Smooth muscle cell (in vitro differentiated cells): Measurements from ENCODE around the gene GPR55. TPM values are rescaled to one million over a fixed set of nuclear protein-coding genes. Genes with fewer than 3 reads are reported as not detected.

Experiments
- DNase-seq: peaks from one replicate; lab custom pipeline; 2025; ENCODE audit not compliant: unreplicated experiment; lab: John Stamatoyannopoulos, UW
- H2AFZ ChIP-seq: fragments of 200-600 bp; sonication (generic); 2 replicates; pipeline ENCODE4 v1.6.0; 2016; ENCODE audit warnings: antibody characterized with exemption, low read depth, mild to moderate bottlenecking
- H3F3A ChIP-seq: fragments of 200-600 bp; sonication (generic); 2 replicates; pipeline ENCODE4 v1.6.0; 2017; ENCODE audit warnings: antibody characterized with exemption, low read depth
- H3K27ac ChIP-seq: fragments of 200-600 bp; sonication (generic); 2 replicates; pipeline ENCODE4 v1.5.1; 2016; ENCODE audit warnings: low read depth, mild to moderate bottlenecking
- H3K27me3 ChIP-seq: fragments of 200-600 bp; sonication (generic); 2 replicates; pipeline ENCODE4 v1.6.1; 2016; ENCODE audit warnings: low read depth, mild to moderate bottlenecking
- H3K36me3 ChIP-seq: fragments of 200-600 bp; sonication (generic); 2 replicates; pipeline ENCODE4 v1.5.1; 2016; ENCODE audit warnings: low read depth
- H3K4me1 ChIP-seq: fragments of 200-600 bp; sonication (generic); 2 replicates; pipeline ENCODE4 v1.5.1; 2016; ENCODE audit warnings: low read depth
- H3K4me2 ChIP-seq: fragments of 200-600 bp; sonication (generic); 2 replicates; pipeline ENCODE4 v1.6.0; 2016; ENCODE audit warnings: mild to moderate bottlenecking
- H3K4me3 ChIP-seq: fragments of 200-600 bp; sonication (generic); 2 replicates; pipeline ENCODE4 v1.5.1; 2016; ENCODE audit warnings: mild to moderate bottlenecking
- H3K79me2 ChIP-seq: fragments of 200-600 bp; sonication (generic); 2 replicates; pipeline ENCODE4 v1.6.0; 2016; ENCODE audit warnings: low read depth, mild to moderate bottlenecking
- H3K9ac ChIP-seq: fragments of 200-600 bp; sonication (generic); 2 replicates; pipeline ENCODE4 v1.6.0; 2016; ENCODE audit warnings: low read depth
- H3K9me3 ChIP-seq: fragments of 200-600 bp; sonication (generic); replicated peaks from 2 replicates; pipeline ENCODE4 v1.5.1; 2016; ENCODE audit warnings: low read depth
- H4K20me1 ChIP-seq: fragments of 200-600 bp; sonication (generic); 2 replicates; pipeline ENCODE4 v1.6.0; 2016; ENCODE audit warnings: low read depth
- CTCF ChIP-seq: fragments of 200-600 bp; sonication (generic); IDR thresholded peaks from 2 replicates; pipeline ENCODE4 v1.5.1; 2017; ENCODE audit warnings: borderline replicate concordance, mild to moderate bottlenecking, antibody characterized with exemption; ENCODE audit not compliant: insufficient read depth, poor library complexity, severe bottlenecking
- WGBS: methylation state at CpG from one replicate; pipeline ENCODE4 v1.1.7; 2016; ENCODE audit warnings: low lambda C conversion rate; 5-methylcytosine and 5-hydroxymethylcytosine counted together
- polyA plus RNA-seq: library from polyadenylated mRNA; unstranded; fragments of >200 nt; fragmentation: Nextera tagmentation; extraction: Ambion mirVana; gene quantifications from 2 replicates; pipeline ENCODE4 v1.2.1, GENCODE V29; 2016
- total RNA-seq: library from RNA; depleted of rRNA; stranded (reverse); fragments of >200 nt; gene quantifications from 2 replicates; pipeline ENCODE4 v1.2.3, GENCODE V29; 2014

The GPR55 gene
- total and polyA plus RNA-seq, 2 experiments from 2014 or later, result not detected

DNA sequence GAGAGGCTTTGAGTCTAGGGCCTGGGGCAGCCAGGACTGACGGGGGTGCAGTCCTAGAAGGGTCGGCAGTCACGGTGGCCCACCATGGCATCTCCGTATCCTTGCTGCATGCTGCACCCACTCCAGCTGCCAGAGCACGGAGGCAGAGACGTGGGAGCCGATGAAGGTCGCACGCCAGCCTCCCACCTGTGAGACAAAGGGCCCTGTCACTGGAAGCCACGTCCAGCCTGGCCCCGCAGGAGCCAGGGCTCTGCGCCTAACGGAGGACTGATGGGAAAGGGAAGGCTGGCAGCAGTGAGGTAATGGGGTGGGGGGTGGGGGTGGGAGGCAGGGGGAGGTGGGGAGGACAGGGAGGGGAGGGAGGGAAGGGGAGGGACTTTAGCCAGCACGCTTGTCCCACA, 38.4 kb downstream of the GPR55 start:
- H4K20me1 ChIP-seq, result no peaks in the 10 kb centered on the region
- H3K9me3 ChIP-seq, result no peaks in the 10 kb centered on the region
- no peak overlapping the region for H3K9ac ChIP-seq
- H3K4me2 ChIP-seq, result no peak overlapping the region
- no peak overlapping the region for H2AFZ ChIP-seq
- WGBS, result 82% methylated on average over 14 of the region's 14 CpGs
- H3K4me1 ChIP-seq, result peaks cover 3% of the 10 kb centered on the region
- DNase-seq, result no peak
- no peak for TF ChIP-seq CTCF
- no peaks in the 10 kb centered on the region for H3K27me3 ChIP-seq
- H3F3A ChIP-seq, result no peaks in the 10 kb centered on the region
- H3K36me3 ChIP-seq, result no peaks in the 10 kb centered on the region
- no peaks in the 10 kb centered on the region for H3K79me2 ChIP-seq
- no peak overlapping the region for H3K4me3 ChIP-seq
- no peak overlapping the region for H3K27ac ChIP-seq

GRCh38 chr2:230886206-230886605, 38.8 kb downstream of the GPR55 start:
- H3K4me2 ChIP-seq, result no peak overlapping the region
- no peak for TF ChIP-seq CTCF
- no peak overlapping the region for H3K4me3 ChIP-seq
- H3K9ac ChIP-seq, result no peak overlapping the region
- H3K79me2 ChIP-seq, result no peaks in the 10 kb centered on the region
- no peaks in the 10 kb centered on the region for H3K9me3 ChIP-seq
- 93% methylated on average over 5 of the region's 5 CpGs for WGBS
- H4K20me1 ChIP-seq, result no peaks in the 10 kb centered on the region
- no peaks in the 10 kb centered on the region for H3K36me3 ChIP-seq
- H3K4me1 ChIP-seq, result peaks cover 3% of the 10 kb centered on the region
- H3F3A ChIP-seq, result no peaks in the 10 kb centered on the region
- DNase-seq, result no peak
- no peak overlapping the region for H2AFZ ChIP-seq
- H3K27me3 ChIP-seq, result no peaks in the 10 kb centered on the region
- no peak overlapping the region for H3K27ac ChIP-seq

GRCh38 chr2:230885463-230886130, 39.4 kb downstream of the GPR55 start:
- Histone ChIP-seq H3K4me3 (no peak overlapping the region), H3K4me1 (peaks cover 3% of the 10 kb centered on the region), H3K27ac (no peak overlapping the region), H2AFZ (no peak overlapping the region), H3K9me3 (no peaks in the 10 kb centered on the region), H3K9ac (no peak overlapping the region), H3K4me2 (no peak overlapping the region), H3K36me3 (no peaks in the 10 kb centered on the region), H3K79me2 (no peaks in the 10 kb centered on the region), H4K20me1 (no peaks in the 10 kb centered on the region), H3K27me3 (no peaks in the 10 kb centered on the region), H3F3A (no peaks in the 10 kb centered on the region)
- no peak for DNase-seq
- TF ChIP-seq CTCF, result no peak
- WGBS, result 71% methylated on average over 11 of the region's 11 CpGs

GRCh38 chr2:230881840-230882239, 43.2 kb downstream of the GPR55 start:
- DNase-seq, result no peak
- H3K27me3 ChIP-seq, result no peaks in the 10 kb centered on the region
- H3K79me2 ChIP-seq, result no peaks in the 10 kb centered on the region
- no peak overlapping the region for H3K9ac ChIP-seq
- 93% methylated on average over 7 of the region's 7 CpGs for WGBS
- no peak overlapping the region for H2AFZ ChIP-seq
- H3K4me2 ChIP-seq, result no peak overlapping the region
- no peak overlapping the region for H3K4me3 ChIP-seq
- H4K20me1 ChIP-seq, result peaks cover 8% of the 10 kb centered on the region
- H3K36me3 ChIP-seq, result no peaks in the 10 kb centered on the region
- H3K27ac ChIP-seq, result no peak overlapping the region
- no peak for TF ChIP-seq CTCF
- peaks cover 3% of the 10 kb centered on the region for H3K4me1 ChIP-seq
- H3K9me3 ChIP-seq, result no peaks in the 10 kb centered on the region
- no peaks in the 10 kb centered on the region for H3F3A ChIP-seq
